HepG2 (cell line): Measurements from ENCODE around the gene HDLBP. TPM values are rescaled to one million over a fixed set of nuclear protein-coding genes. Genes with fewer than 3 reads are reported as not detected.

Source experiments
- ATRX ChIP-seq: sonication (generic); formaldehyde crosslinking; IDR thresholded peaks from 2 replicates; pipeline ENCODE4 v1.4.0; 2020; ENCODE audit warnings: missing genetic modification reagents, borderline replicate concordance
- DMAP1 ChIP-seq: IDR thresholded peaks from 2 replicates; pipeline ENCODE4 v1.6.1; 2016
- FOSL1 ChIP-seq: sonication (generic); formaldehyde crosslinking; IDR thresholded peaks from 2 replicates; pipeline ENCODE4 v1.9.0; 2021; ENCODE audit warnings: missing genetic modification reagents, borderline replicate concordance
- FOXC1 ChIP-seq: sonication (generic); formaldehyde crosslinking; IDR thresholded peaks from 2 replicates; pipeline ENCODE4 v1.8.0; 2022; ENCODE audit warnings: mild to moderate bottlenecking, missing genetic modification reagents, borderline replicate concordance
- HNF1A ChIP-seq, 2 experiments: sonication (generic) in 1 of 2; formaldehyde crosslinking in 1 of 2; IDR thresholded peaks; 2 replicates each; pipeline versions ENCODE4 v1.4.0 to v1.6.1; 2016 to 2020; ENCODE audit warnings: borderline replicate concordance in 1 of 2, low read depth in 1 of 2, mild to moderate bottlenecking in 1 of 2, missing genetic modification reagents in 1 of 2
- HNRNPUL1 ChIP-seq: fragments of 200-400 bp; formaldehyde crosslinking; IDR thresholded peaks from 2 replicates; pipeline ENCODE4 v1.6.1; 2017; ENCODE audit warnings: low read depth, mild to moderate bottlenecking, low read length, moderate library complexity
- MLLT10 ChIP-seq: sonication (generic); formaldehyde crosslinking; IDR thresholded peaks from 2 replicates; pipeline ENCODE4 v1.4.0; 2020; ENCODE audit warnings: missing genetic modification reagents
- NFIC ChIP-seq: IDR thresholded peaks from 2 replicates; pipeline ENCODE4 v1.6.1; 2012; ENCODE audit warnings: mild to moderate bottlenecking, low read length, inconsistent platforms
- NR0B2 ChIP-seq: sonication (generic); formaldehyde crosslinking; IDR thresholded peaks from 2 replicates; pipeline ENCODE4 v1.4.0; 2020; ENCODE audit warnings: mild to moderate bottlenecking, missing genetic modification reagents
- NR2C2 ChIP-seq: sonication (generic); formaldehyde crosslinking; IDR thresholded peaks from 2 replicates; pipeline ENCODE4 v1.4.0; 2020; ENCODE audit warnings: missing genetic modification reagents, mild to moderate bottlenecking, moderate library complexity, borderline replicate concordance
- NR2F1 ChIP-seq, 2 experiments: fragments of 450-650 bp in 1 of 2; formaldehyde crosslinking in 1 of 2; IDR thresholded peaks; 2 replicates each; pipeline versions ENCODE4 v1.5.0 to v1.6.1; 2016 to 2020; ENCODE audit warnings: mild to moderate bottlenecking in 1 of 2, missing compliant biosample characterization in 1 of 2, missing genetic modification reagents in 1 of 2, moderate library complexity in 1 of 2
- PATZ1 ChIP-seq: sonication (generic); formaldehyde crosslinking; IDR thresholded peaks from 2 replicates; pipeline ENCODE4 v1.4.0; 2020; ENCODE audit warnings: missing genetic modification reagents
- PTBP1 ChIP-seq: fragments of 200-400 bp; formaldehyde crosslinking; IDR thresholded peaks from 2 replicates; pipeline ENCODE4 v1.6.1; 2018; ENCODE audit warnings: low read length, low read depth; ENCODE audit not compliant: poor library complexity, severe bottlenecking
- TOPORS ChIP-seq: sonication (generic); formaldehyde crosslinking; IDR thresholded peaks from 2 replicates; pipeline ENCODE4 v1.8.0; 2023; ENCODE audit warnings: mild to moderate bottlenecking, missing genetic modification reagents
- ZNF260 ChIP-seq: sonication (generic); formaldehyde crosslinking; IDR thresholded peaks from 2 replicates; pipeline ENCODE4 v1.4.0; 2020; ENCODE audit warnings: missing genetic modification reagents, low read depth, mild to moderate bottlenecking, borderline replicate concordance
- ZNF337 ChIP-seq: sonication (generic); formaldehyde crosslinking; IDR thresholded peaks from 2 replicates; pipeline ENCODE4 v1.5.1; 2020; ENCODE audit warnings: missing genetic modification reagents, low read depth, mild to moderate bottlenecking, borderline replicate concordance
- ZNF556 ChIP-seq: sonication (generic); formaldehyde crosslinking; IDR thresholded peaks from 2 replicates; pipeline ENCODE4 v1.4.0; 2020; ENCODE audit warnings: mild to moderate bottlenecking, missing genetic modification reagents, borderline replicate concordance
- ZNF563 ChIP-seq: sonication (generic); formaldehyde crosslinking; IDR thresholded peaks from 2 replicates; pipeline ENCODE4 v1.8.0; 2022; ENCODE audit warnings: mild to moderate bottlenecking, moderate library complexity, missing genetic modification reagents
- ZNF747 ChIP-seq: sonication (generic); formaldehyde crosslinking; IDR thresholded peaks from 2 replicates; pipeline ENCODE4 v1.8.1; 2023; ENCODE audit warnings: missing genetic modification reagents, mild to moderate bottlenecking, borderline replicate concordance
- ZNF788 ChIP-seq: sonication (generic); formaldehyde crosslinking; IDR thresholded peaks from 2 replicates; pipeline ENCODE4 v1.5.0; 2020; ENCODE audit warnings: mild to moderate bottlenecking, missing genetic modification reagents, borderline replicate concordance
- ZSCAN12 ChIP-seq: sonication (generic); formaldehyde crosslinking; IDR thresholded peaks from 2 replicates; pipeline ENCODE4 v1.9.0; 2021; ENCODE audit warnings: mild to moderate bottlenecking, missing genetic modification reagents
- polyA plus RNA-seq, 8 experiments: library from polyadenylated mRNA; depleted of rRNA in 3 of 8; stranded (reverse) in 7 of 8; unstranded in 1 of 8; fragments of >200 nt; fragmentation: Illumina TruSeq in 4 of 8; extraction: Trizol in 4 of 8; gene quantifications; 2 replicates each; pipeline versions ENCODE4 v1.2.1 to v1.2.3, GENCODE V29; 2011 to 2016; ENCODE audit warnings: low read depth in 4 of 8, missing spikeins in 1 of 8, mixed read lengths in 1 of 8; ENCODE audit not compliant: insufficient read depth in 1 of 8
- total RNA-seq, 5 experiments: library from RNA; depleted of rRNA; stranded (reverse); fragments of >200 nt; fragmentation: Illumina TruSeq; extraction: Trizol; gene quantifications; 2 replicates each; pipeline ENCODE4 v1.2.3, GENCODE V29; 2016; ENCODE audit warnings: low read depth in 1 of 5

The HDLBP gene
- total and polyA plus RNA-seq, 2 of the 13 experiments (the other 11 are each of a cell fraction or from before 2014, with no cell fraction given): 464 to 707 TPM

GRCh38 chr2:241224018-241224850 lies 91.2 kb downstream of the HDLBP start (continued):
- no peak for TF ChIP-seq HNF1A (IDR thresholded peaks at IDR 0.05; ENCODE audit: low read depth)
- TF ChIP-seq HNF1A (CRISPR knock-in tag; IDR thresholded peaks at IDR 0.05; ENCODE audit: borderline replicate concordance): peak; percentile 71; the same call in 1 of the 2 replicates
- TF ChIP-seq FOXC1 (CRISPR knock-in tag): peak; percentile 32
- no peak for TF ChIP-seq ATRX (CRISPR knock-in tag)
- no peak for TF ChIP-seq PTBP1
- 0 out of 2 replicates have a peak, but pooled peaks have one; percentile 19 for TF ChIP-seq ZNF563 (CRISPR knock-in tag)
- TF ChIP-seq ZNF747: peak; percentile 80; the same call in 1 of the 2 replicates
- 0 out of 2 replicates have a peak, but pooled peaks have one; percentile 38 for TF ChIP-seq TOPORS (CRISPR knock-in tag)
- 0 out of 2 replicates have a peak, but pooled peaks have one; percentile 12 for TF ChIP-seq ZNF337
- TF ChIP-seq NR0B2 (CRISPR knock-in tag): no peak
- peak; percentile 79 for TF ChIP-seq DMAP1
- TF ChIP-seq ZNF788 (CRISPR knock-in tag): peak; percentile 41; the same call in 1 of the 2 replicates
- TF ChIP-seq NR2C2 (CRISPR knock-in tag): peak; percentile 68
- peak; percentile 88 for TF ChIP-seq PATZ1 (CRISPR knock-in tag)
- TF ChIP-seq FOSL1 (CRISPR knock-in tag): no peak
- TF ChIP-seq MLLT10 (CRISPR knock-in tag): no peak
- TF ChIP-seq NFIC: 0 out of 2 replicates have a peak, but pooled peaks have one; percentile 6
- TF ChIP-seq ZSCAN12: no peak
- peak; percentile 47; the same call in 1 of the 2 replicates for TF ChIP-seq ZNF556 (CRISPR knock-in tag)
- no peak for TF ChIP-seq HNRNPUL1
- TF ChIP-seq NR2F1 (CRISPR knock-in tag; IDR thresholded peaks at IDR 0.05): peak in 1 of 2 experiments; percentile 26; a peak in 2 of 4 replicates
- TF ChIP-seq ZNF260 (CRISPR knock-in tag): no peak
